Panc1 (cell line): ENCODE results near the gene CGNL1. TPM values are rescaled to one million over a fixed set of nuclear protein-coding genes. Genes with fewer than 3 reads are reported as not detected.

Source experiments
- ATAC-seq: fragments of 200-7000 bp; cut with Tn5 transposase; 2 replicates; pipeline ENCODE4 v1.9.1; 2020; ENCODE audit warnings: mild to moderate bottlenecking, moderate library complexity
- BruUV-seq: library from RNA; stranded (reverse); fragments of 400-500 nt; replicated peaks from 2 replicates; lab custom pipeline; 2021; lab: Mats Ljungman, UMichigan
- CTCF ChIA-PET: fragments of 300-600 bp; sonication (Branson Sonifier 250); formaldehyde crosslinking; loops from one replicate; lab custom pipeline; 2022; ENCODE audit warnings: antibody characterized with exemption; lab: Charles Lee
- POLR2A ChIA-PET: fragments of 300-600 bp; sonication (Branson Sonifier 250); formaldehyde crosslinking; loops from one replicate; lab custom pipeline; 2022; ENCODE audit warnings: antibody characterized with exemption; lab: Charles Lee
- DNase-seq: peaks from one replicate; pipeline ENCODE4 v3.0.0-alpha.2; 2010; ENCODE audit warnings: low read depth, low spot score
- H3K27ac ChIP-seq: 2 replicates; pipeline ENCODE4 v1.5.1; 2011; ENCODE audit warnings: mild to moderate bottlenecking, low read length, inconsistent platforms
- H3K27me3 ChIP-seq: fragments of 200-500 bp; sonication (Bioruptor generic); 2 replicates; pipeline ENCODE4 v1.6.0; 2014; ENCODE audit warnings: low read length, inconsistent platforms; ENCODE audit not compliant: control insufficient read depth, insufficient read depth
- H3K36me3 ChIP-seq: fragments of 200-500 bp; sonication (Bioruptor generic); 2 replicates; pipeline ENCODE4 v1.5.1; 2014; ENCODE audit warnings: inconsistent platforms, mild to moderate bottlenecking, low read length, moderate library complexity; ENCODE audit not compliant: control insufficient read depth, insufficient read depth
- H3K4me1 ChIP-seq: 2 replicates; pipeline ENCODE4 v1.5.1; 2011; ENCODE audit warnings: inconsistent platforms, mild to moderate bottlenecking, low read length, moderate library complexity; ENCODE audit not compliant: control insufficient read depth, insufficient read depth
- H3K4me3 ChIP-seq, 2 experiments: 2 replicates each; pipeline ENCODE4 v1.5.1; 2011 to 2012; ENCODE audit warnings: low read depth in 2 of 2, low read length in 2 of 2, mild to moderate bottlenecking in 2 of 2, inconsistent platforms in 1 of 2, moderate library complexity in 1 of 2
- H3K9me3 ChIP-seq: fragments of 200-500 bp; sonication (Bioruptor generic); 2 replicates; pipeline ENCODE4 v1.5.1; 2014; ENCODE audit warnings: low read depth, mild to moderate bottlenecking, inconsistent platforms, low read length, moderate library complexity; ENCODE audit not compliant: control insufficient read depth, insufficient read depth
- POLR2AphosphoS5 ChIP-seq: IDR thresholded peaks from 2 replicates; pipeline ENCODE4 v1.6.1; 2012; ENCODE audit warnings: mild to moderate bottlenecking, low read depth, low read length, moderate library complexity
- SIN3A ChIP-seq: IDR thresholded peaks from 2 replicates; pipeline ENCODE4 v1.6.1; 2012; ENCODE audit warnings: low read depth, mild to moderate bottlenecking, low read length, moderate library complexity, borderline replicate concordance; ENCODE audit not compliant: insufficient read depth
- TCF7L2 ChIP-seq: IDR thresholded peaks from 2 replicates; pipeline ENCODE4 v1.6.1; 2011; ENCODE audit warnings: mild to moderate bottlenecking, low read depth, low read length, inconsistent platforms
- in situ Hi-C: cut with HindIII; loops from 2 replicates; pipeline ENCODE4 v1.10.0; 2016; ENCODE audit warnings: low sequenced_read_pairs, low pct_unique_long_range_greater_than_20kb
- intact Hi-C: fragments of 100-400 bp; cut with micrococcal nuclease; formaldehyde crosslinking; loops from one replicate; pipeline ENCODE4 v1.10.0; 2022; ENCODE audit not compliant: unreplicated experiment
- total RNA-seq: library from RNA; stranded (reverse); gene quantifications from one replicate; pipeline ENCODE4 v1.2.1, GENCODE V29; 2021; ENCODE audit not compliant: unreplicated experiment
- TF ChIP-seq, protein P1 (sequence below): fragments of 450-650 bp; IDR thresholded peaks from 2 replicates; pipeline ENCODE4 v1.5.1; 2017; ENCODE audit warnings: mild to moderate bottlenecking
- TF ChIP-seq, protein P2 (sequence below), 2 experiments: IDR thresholded peaks; 2 replicates each; pipeline ENCODE4 v1.6.1; 2011 to 2012; ENCODE audit warnings: low read depth in 2 of 2, control low read depth in 1 of 2, low read length in 1 of 2, mild to moderate bottlenecking in 1 of 2, moderate library complexity in 1 of 2; ENCODE audit not compliant: insufficient read depth in 1 of 2

Gene CGNL1
- total RNA-seq, 1 experiment from 2014 or later = 3.5 TPM

DNA sequence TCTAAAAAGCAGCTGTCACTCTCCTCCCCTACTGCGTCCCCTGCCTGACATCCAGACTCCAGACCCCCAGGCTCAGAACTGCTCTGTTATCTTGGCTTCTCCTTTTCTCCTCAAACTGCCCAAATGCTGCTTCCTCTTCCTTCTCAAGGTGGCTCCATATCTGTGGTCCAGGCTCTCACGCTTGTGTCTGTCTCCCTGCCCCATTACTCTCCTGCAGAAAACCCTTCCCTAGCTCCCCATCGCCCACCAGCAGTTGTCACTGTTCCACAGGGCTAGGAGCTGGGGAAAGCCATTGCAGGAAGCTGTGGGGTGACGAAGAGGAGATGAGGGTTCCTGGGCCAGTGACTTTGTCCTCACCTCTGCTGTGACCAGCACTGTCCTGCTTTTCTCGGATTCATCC lies 30.7 kb upstream of the CGNL1 start:
- in situ Hi-C loops (no loop called here), intact Hi-C loops (loop anchor here (10.0 kb wide), 1 partner anchor 79 kb away; no protein-coding TSS in a partner anchor)
- no peaks in the 10 kb centered on the region for H3K36me3 ChIP-seq
- no peaks in the 10 kb centered on the region for H3K27me3 ChIP-seq
- ATAC-seq = peak; percentile 50; the same call in 1 of the 2 replicates
- TF ChIP-seq, protein P1, sequence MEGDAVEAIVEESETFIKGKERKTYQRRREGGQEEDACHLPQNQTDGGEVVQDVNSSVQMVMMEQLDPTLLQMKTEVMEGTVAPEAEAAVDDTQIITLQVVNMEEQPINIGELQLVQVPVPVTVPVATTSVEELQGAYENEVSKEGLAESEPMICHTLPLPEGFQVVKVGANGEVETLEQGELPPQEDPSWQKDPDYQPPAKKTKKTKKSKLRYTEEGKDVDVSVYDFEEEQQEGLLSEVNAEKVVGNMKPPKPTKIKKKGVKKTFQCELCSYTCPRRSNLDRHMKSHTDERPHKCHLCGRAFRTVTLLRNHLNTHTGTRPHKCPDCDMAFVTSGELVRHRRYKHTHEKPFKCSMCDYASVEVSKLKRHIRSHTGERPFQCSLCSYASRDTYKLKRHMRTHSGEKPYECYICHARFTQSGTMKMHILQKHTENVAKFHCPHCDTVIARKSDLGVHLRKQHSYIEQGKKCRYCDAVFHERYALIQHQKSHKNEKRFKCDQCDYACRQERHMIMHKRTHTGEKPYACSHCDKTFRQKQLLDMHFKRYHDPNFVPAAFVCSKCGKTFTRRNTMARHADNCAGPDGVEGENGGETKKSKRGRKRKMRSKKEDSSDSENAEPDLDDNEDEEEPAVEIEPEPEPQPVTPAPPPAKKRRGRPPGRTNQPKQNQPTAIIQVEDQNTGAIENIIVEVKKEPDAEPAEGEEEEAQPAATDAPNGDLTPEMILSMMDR = peak; percentile 58; the same call in 1 of the 2 replicates
- no peak for TF ChIP-seq TCF7L2
- no TSS peak for BruUV-seq
- H3K4me1 ChIP-seq = no peaks in the 10 kb centered on the region
- H3K4me3 ChIP-seq = no peak overlapping the region
- no peak for DNase-seq
- H3K27ac ChIP-seq = no peak overlapping the region
- POLR2A ChIA-PET = no interaction called here
- no peaks in the 10 kb centered on the region for H3K9me3 ChIP-seq
- CTCF ChIA-PET = interaction anchor here (0.8 to 2.5 kb wide), 3 partner anchors 182 to 196 kb away, joined by 3 to 21 read pairs (median 6); no protein-coding TSS in a partner anchor

DNA sequence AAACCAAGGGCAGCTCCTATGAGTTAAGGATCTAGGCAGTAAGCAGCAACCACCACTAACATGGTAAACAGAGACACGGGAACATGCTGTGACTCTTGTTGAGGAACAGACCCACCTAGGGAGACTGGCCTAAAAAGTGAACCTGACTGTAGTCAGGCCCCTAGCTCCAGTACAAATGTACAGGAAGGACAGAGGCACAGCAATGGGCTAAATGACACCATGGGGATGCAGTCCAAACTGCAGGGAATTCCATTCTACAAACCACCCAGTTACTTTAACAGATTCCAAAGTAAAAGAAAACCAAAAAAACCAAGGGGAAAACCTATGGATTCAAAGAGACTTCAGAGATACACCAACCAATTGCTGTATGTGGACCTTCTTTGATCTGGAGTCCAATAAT lies 28.2 kb upstream of the CGNL1 start:
- POLR2A ChIA-PET = no interaction called here
- CTCF ChIA-PET = no interaction called here
- no peaks in the 10 kb centered on the region for H3K36me3 ChIP-seq
- ATAC-seq = no peak
- H3K4me3 ChIP-seq = no peak overlapping the region
- TF ChIP-seq POLR2AphosphoS5 = no peak
- TF ChIP-seq, protein P1 = no peak
- TF ChIP-seq SIN3A = no peak
- TF ChIP-seq, protein P2, sequence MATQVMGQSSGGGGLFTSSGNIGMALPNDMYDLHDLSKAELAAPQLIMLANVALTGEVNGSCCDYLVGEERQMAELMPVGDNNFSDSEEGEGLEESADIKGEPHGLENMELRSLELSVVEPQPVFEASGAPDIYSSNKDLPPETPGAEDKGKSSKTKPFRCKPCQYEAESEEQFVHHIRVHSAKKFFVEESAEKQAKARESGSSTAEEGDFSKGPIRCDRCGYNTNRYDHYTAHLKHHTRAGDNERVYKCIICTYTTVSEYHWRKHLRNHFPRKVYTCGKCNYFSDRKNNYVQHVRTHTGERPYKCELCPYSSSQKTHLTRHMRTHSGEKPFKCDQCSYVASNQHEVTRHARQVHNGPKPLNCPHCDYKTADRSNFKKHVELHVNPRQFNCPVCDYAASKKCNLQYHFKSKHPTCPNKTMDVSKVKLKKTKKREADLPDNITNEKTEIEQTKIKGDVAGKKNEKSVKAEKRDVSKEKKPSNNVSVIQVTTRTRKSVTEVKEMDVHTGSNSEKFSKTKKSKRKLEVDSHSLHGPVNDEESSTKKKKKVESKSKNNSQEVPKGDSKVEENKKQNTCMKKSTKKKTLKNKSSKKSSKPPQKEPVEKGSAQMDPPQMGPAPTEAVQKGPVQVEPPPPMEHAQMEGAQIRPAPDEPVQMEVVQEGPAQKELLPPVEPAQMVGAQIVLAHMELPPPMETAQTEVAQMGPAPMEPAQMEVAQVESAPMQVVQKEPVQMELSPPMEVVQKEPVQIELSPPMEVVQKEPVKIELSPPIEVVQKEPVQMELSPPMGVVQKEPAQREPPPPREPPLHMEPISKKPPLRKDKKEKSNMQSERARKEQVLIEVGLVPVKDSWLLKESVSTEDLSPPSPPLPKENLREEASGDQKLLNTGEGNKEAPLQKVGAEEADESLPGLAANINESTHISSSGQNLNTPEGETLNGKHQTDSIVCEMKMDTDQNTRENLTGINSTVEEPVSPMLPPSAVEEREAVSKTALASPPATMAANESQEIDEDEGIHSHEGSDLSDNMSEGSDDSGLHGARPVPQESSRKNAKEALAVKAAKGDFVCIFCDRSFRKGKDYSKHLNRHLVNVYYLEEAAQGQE (IDR thresholded peaks at IDR 0.05; ENCODE audit: insufficient read depth in 1 of 2, low read depth in 2 of 2, low read length in 1 of 2) = no peak
- no peak for TF ChIP-seq TCF7L2
- no TSS peak for BruUV-seq
- no peak overlapping the region for H3K27ac ChIP-seq
- DNase-seq = no peak
- H3K27me3 ChIP-seq = no peaks in the 10 kb centered on the region
- no peaks in the 10 kb centered on the region for H3K4me1 ChIP-seq
- in situ Hi-C loops = no loop called here
- intact Hi-C loops = loop anchor here (10.0 kb wide), 1 partner anchor 77 kb away; no protein-coding TSS in a partner anchor
- H3K9me3 ChIP-seq = no peaks in the 10 kb centered on the region
